ENCODE data around the gene JTB. TPM values are rescaled to one million over a fixed set of nuclear protein-coding genes. Genes with fewer than 3 reads are reported as not detected.

Gene JTB
- total RNA-seq, 2 donors from 2014 or later, result 168 to 248 TPM

DNA sequence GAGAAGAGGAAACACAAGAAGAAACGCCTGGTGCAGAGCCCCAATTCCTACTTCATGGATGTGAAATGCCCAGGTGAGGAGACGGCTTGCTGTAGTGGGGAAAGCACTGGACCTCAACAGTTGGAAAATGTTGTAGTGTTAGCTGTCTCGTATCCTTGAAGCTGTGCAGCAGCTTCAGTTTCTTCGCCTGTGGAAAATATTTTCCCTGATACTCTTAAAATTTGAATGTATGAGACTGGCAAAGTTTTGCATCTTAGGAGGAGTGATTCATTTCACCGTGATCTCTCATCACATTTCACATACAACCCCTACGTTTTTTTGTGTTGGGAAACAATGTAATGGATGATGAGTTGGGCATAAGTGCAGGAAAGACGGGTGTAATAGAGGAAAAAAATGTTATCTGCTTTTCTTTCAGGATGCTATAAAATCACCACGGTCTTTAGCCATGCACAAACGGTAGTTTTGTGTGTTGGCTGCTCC, 13.7 kb upstream of the JTB start:
- no peak for DNase-seq (ENCODE audit: low spot score)
- Histone ChIP-seq H3K4me1 (peaks cover 0 to 36% of the 10 kb centered on the region in 2 donors), H3K27me3 (no peaks in the 10 kb centered on the region), H3K9me3 (no peaks in the 10 kb centered on the region), H3K27ac (peak overlapping the region; percentile 91 to 97), H3K4me3 (peak overlapping the region; percentile 83 to 86), H3K36me3 (peaks cover 48% of the 10 kb centered on the region)
- no peak for TF ChIP-seq CTCF (IDR thresholded peaks at IDR 0.05)

- Histone ChIP-seq H3K36me3 (peaks cover 44% of the 10 kb centered on the region), H3K27ac (peak within 1 kb of the TSS; percentile 91 to 97), H3K9me3 (no peaks in the 10 kb centered on the region), H3K4me3 (peak within 1 kb of the TSS; percentile 83 to 86), H3K4me1 (peaks cover 0 to 39% of the 10 kb centered on the region in 2 donors), H3K27me3 (no peaks in the 10 kb centered on the region)
- no peak for TF ChIP-seq CTCF (IDR thresholded peaks at IDR 0.05)
- DNase-seq (ENCODE audit: low spot score), result peak; percentile 96
Measured at GRCh38 chr1:153990468-153991150, 13.1 kb upstream of the JTB start, which contains the start of gene RPS27. RPS27 (plus strand) TSS chr1:153990762; CDS start chr1:153990797, 35 bp downstream.

DNA sequence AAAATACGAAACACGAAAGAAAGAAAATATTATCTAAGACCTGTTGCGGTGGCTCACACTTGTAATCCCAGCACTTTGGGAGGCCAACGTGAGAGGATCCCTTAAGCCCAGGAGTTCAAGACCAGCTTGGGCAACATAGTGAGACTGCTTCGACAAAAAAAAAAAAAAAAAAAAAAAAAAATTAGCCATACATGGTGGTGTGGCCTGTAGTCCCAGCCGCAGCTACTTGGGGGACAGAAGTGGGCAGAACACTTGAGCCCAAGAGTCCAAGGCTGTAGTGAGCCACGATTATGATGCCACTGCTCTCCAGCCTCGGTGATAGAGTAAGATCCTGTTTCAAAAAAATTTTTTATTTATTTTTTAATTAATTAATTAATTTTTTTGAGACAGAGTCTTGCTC, 10.1 kb upstream of the JTB start:
- H3K27ac ChIP-seq, result no peak overlapping the region
- H3K4me1 ChIP-seq, result peaks cover 0 to 40% of the 10 kb centered on the region in 2 donors
- DNase-seq (ENCODE audit: low spot score), result no peak
- no peak overlapping the region for H3K4me3 ChIP-seq
- TF ChIP-seq CTCF (IDR thresholded peaks at IDR 0.05), result no peak
- peaks cover 15% of the 10 kb centered on the region for H3K36me3 ChIP-seq
- no peaks in the 10 kb centered on the region for H3K27me3 ChIP-seq
- no peaks in the 10 kb centered on the region for H3K9me3 ChIP-seq

DNA sequence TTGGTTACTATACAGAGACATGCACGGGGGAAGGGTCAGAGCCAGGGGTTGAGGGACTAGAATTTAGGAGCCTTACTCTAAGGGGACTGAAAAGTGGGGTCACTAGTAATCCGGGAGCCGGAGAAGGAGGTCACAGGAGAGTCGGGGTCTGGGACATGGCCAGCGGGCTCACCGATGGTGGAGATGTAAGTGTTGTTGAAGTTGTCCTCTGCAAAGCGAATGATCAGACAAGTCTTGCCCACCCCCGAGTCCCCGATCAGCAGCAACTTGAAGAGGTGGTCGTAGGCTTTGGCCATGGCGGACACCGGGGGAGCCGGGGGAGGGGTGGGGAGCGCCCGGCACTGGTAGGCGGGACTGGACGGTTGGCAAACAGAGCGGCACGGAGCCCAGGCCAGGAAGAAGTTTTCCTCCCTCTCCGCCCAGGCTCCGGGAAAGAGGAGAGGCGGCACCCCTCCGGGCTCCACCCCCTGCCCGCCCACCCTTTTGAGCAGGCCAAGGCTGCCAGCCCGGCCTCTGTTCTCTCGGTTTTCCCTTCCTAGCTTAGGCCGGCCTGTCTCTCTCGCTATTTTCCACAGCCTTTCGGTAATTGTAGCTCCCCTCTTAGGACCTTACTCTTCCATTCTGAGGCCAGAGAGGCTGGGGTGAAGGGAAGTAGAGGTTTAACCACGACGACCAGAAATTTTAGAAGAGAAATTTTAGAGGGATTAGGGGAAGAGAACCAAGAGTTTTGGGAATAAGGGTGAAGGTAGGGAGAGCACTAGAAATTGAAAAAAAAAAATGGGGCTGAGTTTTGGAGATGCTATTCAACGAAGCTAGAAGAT, 8.7 kb upstream of the JTB start, which contains the start of gene RAB13:
TSS of gene RAB13 (minus strand) at position 399 of the 821 bp plus-strand sequence. CDS start at position 296, 103 bp downstream.
- H3K4me3 ChIP-seq, result peak within 1 kb of the TSS; percentile 51 to 64
- H3K27ac ChIP-seq, result peak within 1 kb of the TSS; percentile 85 to 89
- peaks cover 0 to 26% of the 10 kb centered on the region in 2 donors for H3K4me1 ChIP-seq
- no peaks in the 10 kb centered on the region for H3K9me3 ChIP-seq
- TF ChIP-seq CTCF (IDR thresholded peaks at IDR 0.05), result no peak
- H3K27me3 ChIP-seq, result no peaks in the 10 kb centered on the region
- peak; percentile 90 for DNase-seq (ENCODE audit: low spot score)
- H3K36me3 ChIP-seq, result peaks cover under 1% of the 10 kb centered on the region

- Histone ChIP-seq H3K27ac (peak overlapping the region; percentile 85 to 89), H3K27me3 (no peaks in the 10 kb centered on the region), H3K36me3 (no peaks in the 10 kb centered on the region), H3K4me1 (peaks cover 0 to 26% of the 10 kb centered on the region in 2 donors), H3K9me3 (no peaks in the 10 kb centered on the region), H3K4me3 (peak overlapping the region; percentile 51 to 64)
- no peak for TF ChIP-seq CTCF (IDR thresholded peaks at IDR 0.05)
- DNase-seq (ENCODE audit: low spot score), result peak; percentile 80
Measured at GRCh38 chr1:153985341-153985912, 8.0 kb upstream of the JTB start.
